ENCODE data around the gene TSC2.

- no peak for TF ChIP-seq YY1 (IDR thresholded peaks at IDR 0.05)
- TF ChIP-seq CTCF (IDR thresholded peaks at IDR 0.05; ENCODE audit: low read depth, low read length, missing input control) = no peak
- TF ChIP-seq NR2F2 (IDR thresholded peaks at IDR 0.05) = no peak
- TF ChIP-seq REST (IDR thresholded peaks at IDR 0.05) = no peak
- no peak for TF ChIP-seq MAX (IDR thresholded peaks at IDR 0.05)
- TF ChIP-seq EGR1 (IDR thresholded peaks at IDR 0.05; ENCODE audit: low read depth in 2 of 2) = no peak
Measured at GRCh38 chr16:2008009-2008526, 39.7 kb upstream of the TSC2 start.

Measured in liver (tissue), 3 donors.